Mesodermal cell (in vitro differentiated cells): ENCODE measurements around the gene TANK.

Experiments used
- H3K27ac ChIP-seq: 2 replicates; pipeline ENCODE4 v1.7.0; 2013; ENCODE audit warnings: mild to moderate bottlenecking, low read depth, low read length, moderate library complexity; ENCODE audit not compliant: severe bottlenecking
- H3K36me3 ChIP-seq: 2 replicates; pipeline ENCODE4 v1.7.1; 2013; ENCODE audit warnings: mild to moderate bottlenecking, low read length, moderate library complexity; ENCODE audit not compliant: control insufficient read depth, insufficient read depth
- H3K4me1 ChIP-seq: one replicate; pipeline ENCODE4 v1.7.1; 2013; ENCODE audit warnings: mild to moderate bottlenecking, low read length; ENCODE audit not compliant: insufficient read depth, control insufficient read depth, poor library complexity, severe bottlenecking
- H3K4me3 ChIP-seq: 2 replicates; pipeline ENCODE4 v1.7.0; 2013; ENCODE audit warnings: low read length, control low read depth, mild to moderate bottlenecking; ENCODE audit not compliant: insufficient read depth, poor library complexity, severe bottlenecking; ENCODE audit errors: extremely low read depth
- H3K9me3 ChIP-seq: 2 replicates; pipeline ENCODE4 v1.7.1; 2013; ENCODE audit warnings: mild to moderate bottlenecking, low read length, moderate library complexity; ENCODE audit not compliant: control insufficient read depth
- WGBS, 2 experiments: methylation state at CpG; one replicate each; pipeline ENCODE4 v1.1.5; 2013; ENCODE audit warnings: missing lambda C conversion rate in 2 of 2; ENCODE audit not compliant: insufficient coverage in 2 of 2; 5-methylcytosine and 5-hydroxymethylcytosine counted together

The TANK gene

GRCh38 chr2:161152302-161152701 lies 7.9 kb upstream of the TANK start:
- peaks cover 17% of the 10 kb centered on the region for H3K9me3 ChIP-seq
- H3K4me3 ChIP-seq, result no peak overlapping the region
- H3K4me1 ChIP-seq, result no peaks in the 10 kb centered on the region
- no peak overlapping the region for H3K27ac ChIP-seq
- no peaks in the 10 kb centered on the region for H3K36me3 ChIP-seq

GRCh38 chr2:161158882-161159281 lies 1.3 kb upstream of the TANK start:
- H3K4me3 ChIP-seq, result no peak overlapping the region
- WGBS, 2 experiments, result no CpG with 5 or more reads among the region's 2 CpGs
- no peaks in the 10 kb centered on the region for H3K9me3 ChIP-seq
- H3K4me1 ChIP-seq, result no peaks in the 10 kb centered on the region
- H3K36me3 ChIP-seq, result peaks cover 10% of the 10 kb centered on the region
- no peak overlapping the region for H3K27ac ChIP-seq

GRCh38 chr2:161159456-161160225 lies 587 bp upstream of the TANK start:
- Histone ChIP-seq H3K36me3 (peaks cover 16% of the 10 kb centered on the region), H3K27ac (no peak overlapping the region), H3K4me1 (no peaks in the 10 kb centered on the region), H3K9me3 (no peaks in the 10 kb centered on the region), H3K4me3 (peak overlapping the region; percentile 93)
- 51% methylated on average over 2 of the region's 9 CpGs; no CpG with 5 or more reads in 1 of the 2 experiments for WGBS, 2 experiments

GRCh38 chr2:161161074-161161706 lies 962 bp downstream of the TANK start:
- H3K9me3 ChIP-seq, result no peaks in the 10 kb centered on the region
- peak overlapping the region; percentile 93 for H3K4me3 ChIP-seq
- peaks cover 24% of the 10 kb centered on the region for H3K36me3 ChIP-seq
- H3K27ac ChIP-seq, result peak overlapping the region; percentile 85
- 0 to 6% methylated on average over 10 to 11 of the region's 13 CpGs for WGBS, 2 experiments
- H3K4me1 ChIP-seq, result no peaks in the 10 kb centered on the region

GRCh38 chr2:161163440-161163839 lies 3.2 kb downstream of the TANK start:
- Histone ChIP-seq H3K9me3 (no peaks in the 10 kb centered on the region), H3K36me3 (peaks cover 34% of the 10 kb centered on the region), H3K27ac (no peak overlapping the region), H3K4me1 (no peaks in the 10 kb centered on the region), H3K4me3 (no peak overlapping the region)
- no CpG with 5 or more reads among the region's 2 CpGs for WGBS, 2 experiments

- Histone ChIP-seq H3K4me1 (no peaks in the 10 kb centered on the region), H3K4me3 (no peak overlapping the region), H3K27ac (no peak overlapping the region), H3K36me3 (peaks cover 34% of the 10 kb centered on the region), H3K9me3 (no peaks in the 10 kb centered on the region)
- WGBS, 2 experiments, result 88 to 100% methylated on average over 2 to 3 of the region's 6 CpGs
These were observed 3.9 kb downstream of the TANK start for GRCh38 chr2:161164161-161164560.

GRCh38 chr2:161165266-161165665 lies 5.0 kb downstream of the TANK start:
- Histone ChIP-seq H3K4me3 (no peak overlapping the region), H3K9me3 (no peaks in the 10 kb centered on the region), H3K27ac (no peak overlapping the region), H3K36me3 (peaks cover 34% of the 10 kb centered on the region), H3K4me1 (no peaks in the 10 kb centered on the region)

GRCh38 chr2:161165811-161166210 lies 5.6 kb downstream of the TANK start:
- no peak overlapping the region for H3K27ac ChIP-seq
- no peaks in the 10 kb centered on the region for H3K4me1 ChIP-seq

GRCh38 chr2:161166538-161167409 lies 6.5 kb downstream of the TANK start:
- Histone ChIP-seq H3K36me3 (peaks cover 34% of the 10 kb centered on the region), H3K4me1 (no peaks in the 10 kb centered on the region), H3K9me3 (no peaks in the 10 kb centered on the region), H3K4me3 (no peak overlapping the region), H3K27ac (no peak overlapping the region)
- 94 to 100% methylated on average over 2 to 5 of the region's 6 CpGs for WGBS, 2 experiments

More at GRCh38 chr2:161165811-161166210, 5.6 kb downstream of the TANK start:
- Histone ChIP-seq H3K4me3 (no peak overlapping the region), H3K9me3 (no peaks in the 10 kb centered on the region), H3K36me3 (peaks cover 34% of the 10 kb centered on the region)
- no CpG with 5 or more reads among the region's 1 CpG for WGBS, 2 experiments

GRCh38 chr2:161169335-161169734 lies 9.1 kb downstream of the TANK start:
- Histone ChIP-seq H3K4me1 (no peaks in the 10 kb centered on the region), H3K9me3 (no peaks in the 10 kb centered on the region), H3K27ac (no peak overlapping the region), H3K4me3 (no peak overlapping the region), H3K36me3 (peaks cover 19% of the 10 kb centered on the region)
- WGBS, 2 experiments, result 86% methylated on average over 1 of the region's 2 CpGs; no CpG with 5 or more reads in 1 of the 2 experiments
